IPS DF 6.9 (cell line): Measurements from ENCODE around the gene CYLC2.

Experiments
- DNase-seq: peaks from one replicate; pipeline ENCODE4 v3.0.0-alpha.2; 2013; ENCODE audit warnings: low read depth, low spot score
- H3K27ac ChIP-seq: one replicate; pipeline ENCODE4 v1.5.1; 2013; ENCODE audit warnings: low read length, control low read depth
- H3K27me3 ChIP-seq: 2 replicates; pipeline ENCODE4 v1.6.1; 2013; ENCODE audit warnings: mild to moderate bottlenecking, low read length; ENCODE audit not compliant: control insufficient read depth, insufficient read depth
- H3K36me3 ChIP-seq: 2 replicates; pipeline ENCODE4 v1.6.1; 2013; ENCODE audit warnings: low read length; ENCODE audit not compliant: control insufficient read depth, insufficient read depth
- H3K4me1 ChIP-seq: 2 replicates; pipeline ENCODE4 v1.6.1; 2013; ENCODE audit warnings: low read length; ENCODE audit not compliant: control insufficient read depth, insufficient read depth
- H3K4me3 ChIP-seq: 2 replicates; pipeline ENCODE4 v1.5.1; 2013; ENCODE audit warnings: mild to moderate bottlenecking, low read length
- H3K9me3 ChIP-seq: 2 replicates; pipeline ENCODE4 v1.6.1; 2013; ENCODE audit warnings: low read length, inconsistent platforms; ENCODE audit not compliant: control insufficient read depth, insufficient read depth
- WGBS: extraction: QIAGEN DNeasy Blood & Tissue Kit; methylation state at CpG from one replicate; pipeline ENCODE4 v1.1.7; 2013; ENCODE audit warnings: mixed read lengths, missing lambda C conversion rate; ENCODE audit not compliant: insufficient read length, insufficient coverage; 5-methylcytosine and 5-hydroxymethylcytosine counted together

CYLC2 gene

GRCh38 chr9:103014242-103014641, 19.1 kb downstream of the CYLC2 start:
- H3K9me3 ChIP-seq: no peaks in the 10 kb centered on the region; the same call in 1 of the 2 replicates
- H3K36me3 ChIP-seq: no peaks in the 10 kb centered on the region
- no CpG with 5 or more reads among the region's 3 CpGs for WGBS
- H3K27me3 ChIP-seq: no peaks in the 10 kb centered on the region
- no peak overlapping the region for H3K4me3 ChIP-seq
- no peak overlapping the region for H3K27ac ChIP-seq
- no peaks in the 10 kb centered on the region for H3K4me1 ChIP-seq
- DNase-seq: no peak

- H3K4me3 ChIP-seq: no peak overlapping the region
- no peaks in the 10 kb centered on the region for H3K4me1 ChIP-seq
- no peaks in the 10 kb centered on the region for H3K36me3 ChIP-seq
- H3K27me3 ChIP-seq: no peaks in the 10 kb centered on the region
- WGBS: no CpG with 5 or more reads among the region's 2 CpGs
- no peak overlapping the region for H3K27ac ChIP-seq
- H3K9me3 ChIP-seq: no peaks in the 10 kb centered on the region; the same call in 1 of the 2 replicates
- DNase-seq: no peak
These were observed 30.7 kb downstream of the CYLC2 start for GRCh38 chr9:103025796-103026195.

GRCh38 chr9:103037508-103038477, 42.7 kb downstream of the CYLC2 start:
- Histone ChIP-seq H3K27me3 (no peaks in the 10 kb centered on the region), H3K4me3 (no peak overlapping the region), H3K27ac (no peak overlapping the region), H3K4me1 (no peaks in the 10 kb centered on the region), H3K9me3 (peaks cover 15% of the 10 kb centered on the region), H3K36me3 (no peaks in the 10 kb centered on the region)
- whole genome bisulfite sequencing: no CpG with 5 or more reads among the region's 4 CpGs
- DNase-seq: no peak

GRCh38 chr9:103041961-103042360, 46.8 kb downstream of the CYLC2 start:
- DNase-seq: no peak
- no peaks in the 10 kb centered on the region for H3K27me3 ChIP-seq
- peaks cover 14% of the 10 kb centered on the region for H3K9me3 ChIP-seq
- no peak overlapping the region for H3K27ac ChIP-seq
- no peaks in the 10 kb centered on the region for H3K4me1 ChIP-seq
- no peak overlapping the region for H3K4me3 ChIP-seq
- H3K36me3 ChIP-seq: no peaks in the 10 kb centered on the region
- no CpG with 5 or more reads among the region's 3 CpGs for WGBS
